HEK293T (cell line): ENCODE data around the gene MRAS.

Experiments
- CTCF ChIA-PET: fragments of 350-600 bp; formaldehyde crosslinking; extraction: SDS; loops from one replicate; lab custom pipeline; 2021; ENCODE audit warnings: antibody characterized with exemption, inconsistent platforms; lab: Yijun Ruan, JAX
- POLR2A ChIA-PET: fragments of 350-600 bp; formaldehyde crosslinking; extraction: SDS; loops from one replicate; lab custom pipeline; 2020; ENCODE audit warnings: antibody characterized with exemption, inconsistent platforms; lab: Yijun Ruan, JAX
- DNase-seq: peaks from one replicate; pipeline ENCODE4 v3.0.0; 2012; ENCODE audit warnings: mixed read lengths; ENCODE audit errors: extremely low spot score
- ARNT ChIP-seq: fragments of 450-650 bp; IDR thresholded peaks from 2 replicates; pipeline ENCODE4 v1.6.1; 2017; ENCODE audit warnings: mild to moderate bottlenecking
- BHLHE40 ChIP-seq: fragments of 450-650 bp; IDR thresholded peaks from 2 replicates; pipeline ENCODE4 v1.6.1; 2016; ENCODE audit warnings: mild to moderate bottlenecking, moderate library complexity, borderline replicate concordance
- CTBP1 ChIP-seq: fragments of 450-650 bp; IDR thresholded peaks from 2 replicates; pipeline ENCODE4 v1.6.1; 2016; ENCODE audit warnings: borderline replicate concordance
- ELF4 ChIP-seq: fragments of 450-650 bp; IDR thresholded peaks from 2 replicates; pipeline ENCODE4 v1.6.1; 2017; ENCODE audit warnings: antibody characterized with exemption
- FOXA1 ChIP-seq: fragments of 450-650 bp; IDR thresholded peaks from 2 replicates; pipeline ENCODE4 v1.6.1; 2016; ENCODE audit warnings: mild to moderate bottlenecking
- FOXK2 ChIP-seq: fragments of 450-650 bp; IDR thresholded peaks from 2 replicates; pipeline ENCODE4 v1.6.1; 2016; ENCODE audit warnings: mild to moderate bottlenecking
- FOXM1 ChIP-seq: fragments of 450-650 bp; IDR thresholded peaks from 2 replicates; pipeline ENCODE4 v1.6.1; 2017; ENCODE audit warnings: mild to moderate bottlenecking, borderline replicate concordance
- HDGF ChIP-seq: fragments of 450-650 bp; IDR thresholded peaks from 2 replicates; pipeline ENCODE4 v1.6.1; 2017; ENCODE audit warnings: antibody characterized with exemption, borderline replicate concordance
- L3MBTL2 ChIP-seq: fragments of 450-650 bp; conservative IDR thresholded peaks from 2 replicates; pipeline ENCODE4 v1.6.1; 2016; ENCODE audit warnings: mild to moderate bottlenecking
- LEF1 ChIP-seq: fragments of 450-650 bp; IDR thresholded peaks from 2 replicates; pipeline ENCODE4 v1.6.1; 2017; ENCODE audit warnings: mild to moderate bottlenecking, borderline replicate concordance
- NFRKB ChIP-seq: fragments of 450-650 bp; IDR thresholded peaks from 2 replicates; pipeline ENCODE4 v1.6.1; 2016; ENCODE audit warnings: mild to moderate bottlenecking, moderate library complexity
- PKNOX1 ChIP-seq: fragments of 450-650 bp; IDR thresholded peaks from 2 replicates; pipeline ENCODE4 v1.6.1; 2016
- SP1 ChIP-seq: fragments of 450-650 bp; IDR thresholded peaks from 2 replicates; pipeline ENCODE4 v1.6.1; 2017
- SUZ12 ChIP-seq: fragments of 450-650 bp; IDR thresholded peaks from 2 replicates; pipeline ENCODE4 v1.6.1; 2016; ENCODE audit warnings: mild to moderate bottlenecking
- TARDBP ChIP-seq: fragments of 450-650 bp; IDR thresholded peaks from 2 replicates; pipeline ENCODE4 v1.6.1; 2016
- ZNF384 ChIP-seq: fragments of 450-650 bp; IDR thresholded peaks from 2 replicates; pipeline ENCODE4 v1.6.1; 2016

MRAS gene

GRCh38 chr3:138364356-138365252 is 16.2 kb downstream of the MRAS start:
- CTCF ChIA-PET, result no interaction called here
- no peak for DNase-seq
- POLR2A ChIA-PET, result no interaction called here
- no peak for TF ChIP-seq FOXM1
- no peak for TF ChIP-seq LEF1
- no peak for TF ChIP-seq SP1
- no peak for TF ChIP-seq CTBP1
- TF ChIP-seq BHLHE40, result no peak
- no peak for TF ChIP-seq PKNOX1
- TF ChIP-seq FOXA1, result no peak
- TF ChIP-seq ELF4, result no peak
- no peak for TF ChIP-seq FOXK2
- TF ChIP-seq HDGF, result no peak
- no peak for TF ChIP-seq NFRKB
- TF ChIP-seq SUZ12, result no peak
- no peak for TF ChIP-seq ZNF384
- no peak for TF ChIP-seq TARDBP
- no peak for TF ChIP-seq L3MBTL2
- TF ChIP-seq ARNT, result no peak

GRCh38 chr3:138365253-138365555 is 16.8 kb downstream of the MRAS start:
- no peak for DNase-seq
- POLR2A ChIA-PET, result no interaction called here
- TF ChIP-seq CTBP1 (no peak), HDGF (no peak), NFRKB (no peak), LEF1 (no peak), ELF4 (no peak)
- CTCF ChIA-PET, result no interaction called here

GRCh38 chr3:138366006-138366759 is 17.8 kb downstream of the MRAS start:
- TF ChIP-seq ARNT, result no peak
- TF ChIP-seq FOXM1, result no peak
- TF ChIP-seq FOXK2, result no peak
- TF ChIP-seq ZNF384, result no peak
- no peak for TF ChIP-seq SUZ12
- no peak for TF ChIP-seq L3MBTL2
- no peak for TF ChIP-seq ELF4
- ChIA-PET CTCF (no interaction called here), POLR2A (no interaction called here)
- DNase-seq, result no peak

- TF ChIP-seq SP1 (no peak), LEF1 (no peak), CTBP1 (no peak), BHLHE40 (no peak), FOXK2 (no peak), FOXM1 (no peak), SUZ12 (no peak), FOXA1 (no peak), ELF4 (no peak), TARDBP (no peak)
- no peak for DNase-seq
- ChIA-PET CTCF (no interaction called here), POLR2A (no interaction called here)
Measured at GRCh38 chr3:138367326-138367850, 19.0 kb downstream of the MRAS start.

- POLR2A ChIA-PET, result no interaction called here
- CTCF ChIA-PET, result no interaction called here
- DNase-seq, result no peak
- no peak for TF ChIP-seq FOXA1
- no peak for TF ChIP-seq NFRKB
Measured at GRCh38 chr3:138367911-138368310, 19.5 kb downstream of the MRAS start.

- CTCF ChIA-PET, result no interaction called here
Measured at GRCh38 chr3:138369151-138369900, 20.9 kb downstream of the MRAS start.

More at GRCh38 chr3:138369151-138369900, 20.9 kb downstream of the MRAS start:
- no peak for TF ChIP-seq FOXA1
- no peak for TF ChIP-seq ZNF384
- no peak for TF ChIP-seq L3MBTL2
- TF ChIP-seq ELF4, result no peak
- TF ChIP-seq SUZ12, result no peak
- TF ChIP-seq TARDBP, result no peak
- no peak for TF ChIP-seq CTBP1
- TF ChIP-seq FOXK2, result no peak
- no peak for TF ChIP-seq NFRKB
- TF ChIP-seq SP1, result no peak
- TF ChIP-seq HDGF, result no peak
- TF ChIP-seq FOXM1, result no peak
- no peak for TF ChIP-seq ARNT
- TF ChIP-seq PKNOX1, result no peak
- TF ChIP-seq LEF1, result no peak
- no peak for TF ChIP-seq BHLHE40
- no peak for DNase-seq
- POLR2A ChIA-PET, result no interaction called here
